Adipocyte (in vitro differentiated cells): Measurements from ENCODE around the gene EFNA1.

Experiments
- DNase-seq: peaks from one replicate; pipeline ENCODE4 v3.0.0-alpha.2; 2015; ENCODE audit warnings: low read depth
- H3K27me3 ChIP-seq: replicated peaks from 2 replicates; pipeline ENCODE4 v1.7.0; 2013; ENCODE audit warnings: mild to moderate bottlenecking, low read length, moderate library complexity; ENCODE audit not compliant: control insufficient read depth, insufficient read depth
- H3K36me3 ChIP-seq: 2 replicates; pipeline ENCODE4 v1.7.0; 2013; ENCODE audit warnings: low read length, mild to moderate bottlenecking, moderate library complexity; ENCODE audit not compliant: control insufficient read depth, insufficient read depth, severe bottlenecking
- H3K4me1 ChIP-seq: 2 replicates; pipeline ENCODE4 v1.7.0; 2013; ENCODE audit warnings: mild to moderate bottlenecking, low read length, moderate library complexity; ENCODE audit not compliant: control insufficient read depth, insufficient read depth
- H3K4me3 ChIP-seq: 2 replicates; pipeline ENCODE4 v1.7.0; 2013; ENCODE audit warnings: mild to moderate bottlenecking, low read length, moderate library complexity
- H3K9ac ChIP-seq: 2 replicates; pipeline ENCODE4 v1.7.0; 2013; ENCODE audit warnings: mild to moderate bottlenecking, low read length, moderate library complexity
- H3K9me3 ChIP-seq: 2 replicates; pipeline ENCODE4 v1.7.0; 2013; ENCODE audit warnings: mild to moderate bottlenecking, low read length, moderate library complexity; ENCODE audit not compliant: control insufficient read depth

Gene EFNA1

DNA sequence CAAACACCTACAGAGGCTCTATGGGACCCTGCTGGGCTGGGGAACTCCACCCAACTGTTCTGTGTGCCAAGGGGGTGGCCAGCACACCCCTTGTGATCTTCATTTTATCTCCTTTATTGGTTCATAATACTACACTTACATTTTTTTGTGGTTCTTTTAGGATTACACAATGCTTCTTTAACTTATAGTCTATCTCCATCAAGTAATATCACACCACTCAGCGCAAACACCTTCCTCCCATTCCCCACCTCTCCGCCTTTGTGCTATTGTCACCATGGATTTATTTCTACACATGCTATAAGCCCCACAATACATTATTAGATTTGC, 33.1 kb upstream of the EFNA1 start:
- Histone ChIP-seq H3K9me3 (no peaks in the 10 kb centered on the region), H3K36me3 (no peaks in the 10 kb centered on the region), H3K4me3 (no peak overlapping the region), H3K9ac (no peak overlapping the region), H3K27me3 (peaks cover 33% of the 10 kb centered on the region), H3K4me1 (peaks cover 10% of the 10 kb centered on the region)
- no peak for DNase-seq

DNA sequence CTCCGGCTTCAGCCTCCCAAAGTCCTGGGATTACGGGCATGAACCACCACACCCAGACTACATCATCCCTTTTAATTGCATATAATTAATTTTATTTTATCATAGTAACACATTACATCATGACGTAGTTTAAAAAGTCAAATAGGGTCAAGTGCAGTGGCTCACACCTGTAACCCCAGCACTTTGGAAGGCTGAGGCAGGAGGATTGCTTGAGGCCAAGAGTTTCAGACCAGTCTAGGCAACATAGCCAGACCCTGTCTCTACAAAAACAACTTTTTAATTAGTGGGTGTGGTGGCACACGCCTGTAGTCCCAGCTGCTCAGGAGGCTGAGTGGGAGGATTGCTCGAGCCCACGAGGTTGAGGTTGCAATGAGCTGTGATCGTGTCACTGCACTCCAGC, 28.3 kb upstream of the EFNA1 start:
- no peaks in the 10 kb centered on the region for H3K36me3 ChIP-seq
- H3K9ac ChIP-seq = no peak overlapping the region
- H3K9me3 ChIP-seq = no peaks in the 10 kb centered on the region
- H3K4me3 ChIP-seq = no peak overlapping the region
- H3K4me1 ChIP-seq = peaks cover 9% of the 10 kb centered on the region
- H3K27me3 ChIP-seq = peaks cover 18% of the 10 kb centered on the region
- DNase-seq = no peak

DNA sequence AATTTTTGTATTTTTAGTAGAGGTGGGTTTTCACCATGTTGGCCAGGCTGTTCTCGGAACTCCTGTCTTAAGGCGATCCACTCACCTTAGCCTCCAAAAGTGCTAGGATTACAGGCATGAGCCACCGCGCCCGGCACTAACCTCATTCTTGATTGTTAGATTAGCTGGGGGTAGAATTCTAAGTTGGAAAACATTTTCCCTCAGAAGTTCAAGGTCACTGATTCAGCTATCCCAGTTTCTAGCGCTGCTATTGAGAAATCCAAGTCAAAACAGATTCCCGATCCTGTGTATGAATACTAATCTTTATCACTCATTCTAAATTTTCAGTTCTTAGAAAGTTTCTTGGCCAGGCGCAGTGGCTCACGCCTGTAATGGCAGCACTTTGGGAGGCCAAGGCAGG, 24.4 kb upstream of the EFNA1 start:
- peaks cover 36% of the 10 kb centered on the region for H3K4me1 ChIP-seq
- no peak overlapping the region for H3K4me3 ChIP-seq
- no peaks in the 10 kb centered on the region for H3K9me3 ChIP-seq
- no peak overlapping the region for H3K9ac ChIP-seq
- H3K36me3 ChIP-seq = no peaks in the 10 kb centered on the region
- no peak for DNase-seq
- peaks cover 12% of the 10 kb centered on the region for H3K27me3 ChIP-seq

DNA sequence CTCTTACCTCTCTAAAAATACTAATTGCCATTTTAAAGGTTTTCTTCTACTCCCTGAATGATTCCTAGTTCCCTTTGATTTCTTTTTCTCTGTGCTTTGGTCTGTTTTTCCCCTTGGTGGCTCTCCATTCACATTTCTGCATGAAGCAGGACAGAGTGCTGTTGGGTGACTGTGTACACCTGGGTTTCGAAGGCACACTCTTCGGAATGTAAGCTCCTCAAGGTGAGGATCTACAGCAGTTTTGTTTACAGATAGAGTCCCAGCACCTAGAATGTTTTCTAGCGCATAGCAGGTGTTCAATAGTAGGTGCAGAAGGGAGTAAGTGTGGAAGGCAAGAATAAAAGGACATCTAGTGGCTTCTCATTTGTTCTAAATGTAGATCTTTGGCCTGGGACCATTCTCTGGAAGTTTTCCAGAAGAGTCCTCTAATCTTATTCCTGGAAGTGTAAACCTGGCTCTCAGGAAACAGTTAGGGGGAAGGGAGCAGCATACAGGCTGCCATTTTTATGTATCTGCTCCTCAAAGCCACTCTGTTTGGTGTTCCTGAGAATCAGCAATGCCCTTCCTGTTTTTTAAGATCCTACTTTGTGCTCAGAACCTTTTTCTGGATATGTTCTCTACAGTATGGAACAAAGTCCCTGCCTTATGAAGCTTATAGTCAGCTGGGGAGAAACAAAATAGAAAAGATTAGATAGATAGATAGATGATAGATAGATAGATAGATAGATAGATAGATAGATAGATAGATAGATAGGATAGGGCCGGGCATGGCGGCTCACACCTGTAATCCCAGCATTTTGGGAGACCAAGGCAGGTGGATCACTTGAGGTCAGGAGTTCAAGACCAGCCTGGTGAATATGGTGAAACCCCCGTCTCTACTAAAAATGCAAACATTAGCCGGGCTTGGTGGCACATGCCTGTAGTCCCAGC, 22.8 kb upstream of the EFNA1 start:
- Histone ChIP-seq H3K4me3 (peak overlapping the region; percentile 33), H3K4me1 (peaks cover 36% of the 10 kb centered on the region), H3K27me3 (peaks cover 11% of the 10 kb centered on the region), H3K36me3 (no peaks in the 10 kb centered on the region), H3K9ac (peak overlapping the region; percentile 56), H3K9me3 (no peaks in the 10 kb centered on the region)
- DNase-seq = no peak

DNA sequence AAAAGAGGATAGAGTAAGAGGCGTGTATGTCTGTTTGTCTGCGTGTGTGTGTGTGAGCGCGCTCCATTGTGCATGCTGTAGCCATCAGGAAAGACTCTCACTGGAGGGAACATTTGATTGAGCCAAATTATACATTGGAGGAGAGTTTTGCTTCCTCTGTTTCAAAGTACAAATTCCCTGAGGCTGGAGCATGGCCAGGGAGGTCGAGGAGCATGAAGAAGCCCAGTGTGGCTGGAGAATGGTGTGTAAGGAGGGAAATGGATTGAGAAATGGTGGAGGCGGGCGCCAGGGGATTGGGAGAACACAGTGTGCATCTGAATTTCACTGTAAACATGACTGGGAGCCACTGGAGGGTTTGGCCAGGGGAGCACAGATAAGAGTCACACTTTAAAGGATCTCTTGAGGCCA, 22.1 kb upstream of the EFNA1 start:
- H3K36me3 ChIP-seq = no peaks in the 10 kb centered on the region
- H3K4me1 ChIP-seq = peaks cover 36% of the 10 kb centered on the region
- no peaks in the 10 kb centered on the region for H3K9me3 ChIP-seq
- no peak for DNase-seq
- peaks cover 11% of the 10 kb centered on the region for H3K27me3 ChIP-seq
- H3K4me3 ChIP-seq = peak overlapping the region; percentile 33
- H3K9ac ChIP-seq = peak overlapping the region; percentile 56

DNA sequence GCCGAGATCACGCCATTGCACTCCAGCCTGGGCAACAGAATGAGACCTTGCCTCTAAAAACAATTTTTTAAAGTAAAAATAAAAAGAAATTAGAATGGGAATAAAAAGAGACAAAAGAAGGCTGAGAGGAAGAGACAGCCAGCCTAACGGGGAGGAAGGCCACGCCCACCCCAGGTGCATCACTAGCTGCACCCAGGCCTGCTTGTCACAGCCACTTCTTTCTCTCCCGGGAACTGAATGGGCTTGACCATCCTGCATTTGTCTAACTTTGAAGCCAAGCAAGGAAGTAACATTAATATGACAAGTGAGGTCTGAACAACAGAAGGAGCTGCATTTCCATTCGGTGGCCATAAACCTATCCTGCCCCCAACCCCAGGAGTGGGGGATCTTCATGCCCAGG, 20.8 kb upstream of the EFNA1 start:
- DNase-seq = no peak
- peaks cover 14% of the 10 kb centered on the region for H3K27me3 ChIP-seq
- H3K4me1 ChIP-seq = peaks cover 36% of the 10 kb centered on the region
- H3K36me3 ChIP-seq = no peaks in the 10 kb centered on the region
- H3K4me3 ChIP-seq = no peak overlapping the region
- H3K9me3 ChIP-seq = no peaks in the 10 kb centered on the region
- H3K9ac ChIP-seq = no peak overlapping the region

DNA sequence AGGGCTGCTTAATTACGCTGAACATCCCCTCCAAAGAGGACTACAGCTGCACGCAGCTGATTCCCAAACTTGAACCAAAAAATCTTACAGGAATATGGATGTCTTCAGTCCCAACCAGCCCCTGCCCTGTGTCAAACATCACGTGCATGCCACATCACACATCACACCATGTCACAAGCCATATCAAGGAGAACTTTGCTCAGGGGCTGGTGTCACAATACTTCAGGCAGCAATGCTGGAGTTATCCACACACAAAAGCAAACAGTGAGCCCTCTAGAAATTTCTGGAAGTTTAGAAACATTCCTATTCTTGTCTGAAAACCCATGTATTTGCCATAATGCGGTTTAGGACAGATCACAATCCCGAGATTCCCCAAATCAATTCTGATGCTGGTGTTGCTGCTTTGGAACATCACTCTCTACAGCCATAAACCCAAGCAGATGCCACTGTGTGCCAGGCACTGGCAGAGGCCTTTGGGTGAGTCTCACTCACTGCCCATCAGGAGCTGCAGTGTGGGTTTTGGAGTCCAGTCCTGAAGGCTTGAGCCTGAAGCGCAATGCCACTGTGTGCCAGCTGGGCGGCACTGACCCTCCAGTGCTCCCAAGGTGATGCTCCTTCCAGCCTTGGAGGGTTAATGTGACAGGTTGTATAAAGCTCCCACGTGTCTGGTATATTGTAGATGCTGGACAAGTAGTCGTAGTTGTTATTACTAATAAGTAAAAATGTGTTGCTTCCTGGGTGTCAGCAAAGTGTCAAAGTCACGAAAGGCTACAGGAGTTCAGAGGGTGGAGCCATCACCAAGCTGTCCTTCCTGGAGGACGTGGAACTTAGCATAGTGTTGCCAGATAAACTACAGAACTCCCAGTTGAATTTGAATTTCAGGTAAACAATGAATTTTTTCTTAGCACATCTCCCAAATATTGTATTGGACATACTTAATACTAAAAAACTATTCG, 20.1 kb upstream of the EFNA1 start:
- H3K4me3 ChIP-seq = no peak overlapping the region
- no peak for DNase-seq
- H3K9ac ChIP-seq = no peak overlapping the region
- peaks cover 31% of the 10 kb centered on the region for H3K4me1 ChIP-seq
- H3K9me3 ChIP-seq = no peaks in the 10 kb centered on the region
- peaks cover 14% of the 10 kb centered on the region for H3K27me3 ChIP-seq
- no peaks in the 10 kb centered on the region for H3K36me3 ChIP-seq

DNA sequence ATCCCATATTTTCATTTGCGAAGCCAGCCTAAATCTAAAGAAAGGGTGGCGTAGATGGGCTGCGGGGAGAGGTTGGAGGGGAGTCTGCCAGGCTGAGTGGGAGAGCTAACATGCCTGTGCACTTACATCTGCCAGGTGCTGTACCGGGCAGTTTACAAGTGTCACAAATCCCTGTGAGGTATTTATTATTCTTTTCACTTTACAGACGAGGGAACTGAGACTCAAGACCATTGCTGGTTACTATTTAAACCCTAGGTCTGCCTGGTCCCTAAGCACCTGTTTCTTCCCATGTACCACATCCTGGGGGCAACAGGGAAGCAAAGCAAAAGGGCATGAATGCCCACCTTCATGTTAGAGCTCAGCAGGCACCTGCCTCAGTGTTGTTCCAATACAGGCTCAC, 19.4 kb upstream of the EFNA1 start:
- peaks cover 14% of the 10 kb centered on the region for H3K27me3 ChIP-seq
- DNase-seq = no peak

DNA sequence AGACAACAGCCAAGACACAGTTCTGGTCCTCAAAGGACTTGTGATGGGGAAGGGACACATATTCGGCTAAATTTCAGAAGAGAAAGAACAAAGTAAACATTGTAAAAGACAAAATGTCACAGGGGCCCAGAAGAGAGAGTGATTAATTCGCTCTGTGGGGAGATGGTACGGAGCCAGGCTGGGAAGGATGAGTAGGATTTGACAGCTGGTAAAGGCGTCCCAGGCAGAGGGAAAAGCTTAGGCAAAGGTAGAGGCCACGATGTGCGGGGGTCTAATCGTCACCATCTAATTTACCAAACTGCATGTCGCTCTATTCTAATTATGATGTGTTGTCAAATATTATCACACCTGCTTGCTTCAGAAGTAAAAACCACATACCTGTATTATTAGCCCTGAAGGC, 17.3 kb upstream of the EFNA1 start:
- no peaks in the 10 kb centered on the region for H3K9me3 ChIP-seq
- no peak overlapping the region for H3K9ac ChIP-seq
- DNase-seq = no peak
- H3K36me3 ChIP-seq = no peaks in the 10 kb centered on the region
- peaks cover 18% of the 10 kb centered on the region for H3K4me1 ChIP-seq
- no peak overlapping the region for H3K4me3 ChIP-seq
- H3K27me3 ChIP-seq = peaks cover 16% of the 10 kb centered on the region

More for the DNA sequence above, 19.4 kb upstream of the EFNA1 start:
- Histone ChIP-seq H3K4me1 (peaks cover 30% of the 10 kb centered on the region), H3K4me3 (no peak overlapping the region), H3K9ac (no peak overlapping the region), H3K9me3 (no peaks in the 10 kb centered on the region), H3K36me3 (no peaks in the 10 kb centered on the region)

DNA sequence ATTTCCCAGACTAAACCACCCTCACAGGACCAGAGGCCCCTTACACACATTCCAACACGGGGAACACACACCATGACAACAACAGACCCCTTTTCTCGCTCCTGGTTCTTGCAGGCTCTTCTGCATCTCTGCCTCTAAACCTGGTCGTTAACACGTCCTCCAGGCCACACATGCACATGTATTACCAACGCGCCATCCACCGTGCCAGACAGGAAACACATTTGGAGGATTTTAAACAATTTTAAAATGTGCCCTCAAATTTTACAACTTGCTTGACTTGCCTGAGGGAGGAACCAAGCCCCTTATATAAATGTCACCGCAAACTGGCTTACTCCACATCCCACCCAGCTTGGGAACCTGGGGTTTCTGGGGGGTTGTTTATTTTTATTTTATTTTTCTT, 16.9 kb upstream of the EFNA1 start:
- DNase-seq = no peak
- H3K4me3 ChIP-seq = no peak overlapping the region
- H3K9me3 ChIP-seq = no peaks in the 10 kb centered on the region
- H3K9ac ChIP-seq = no peak overlapping the region
- H3K27me3 ChIP-seq = peaks cover 16% of the 10 kb centered on the region
- peaks cover 13% of the 10 kb centered on the region for H3K4me1 ChIP-seq
- no peaks in the 10 kb centered on the region for H3K36me3 ChIP-seq

DNA sequence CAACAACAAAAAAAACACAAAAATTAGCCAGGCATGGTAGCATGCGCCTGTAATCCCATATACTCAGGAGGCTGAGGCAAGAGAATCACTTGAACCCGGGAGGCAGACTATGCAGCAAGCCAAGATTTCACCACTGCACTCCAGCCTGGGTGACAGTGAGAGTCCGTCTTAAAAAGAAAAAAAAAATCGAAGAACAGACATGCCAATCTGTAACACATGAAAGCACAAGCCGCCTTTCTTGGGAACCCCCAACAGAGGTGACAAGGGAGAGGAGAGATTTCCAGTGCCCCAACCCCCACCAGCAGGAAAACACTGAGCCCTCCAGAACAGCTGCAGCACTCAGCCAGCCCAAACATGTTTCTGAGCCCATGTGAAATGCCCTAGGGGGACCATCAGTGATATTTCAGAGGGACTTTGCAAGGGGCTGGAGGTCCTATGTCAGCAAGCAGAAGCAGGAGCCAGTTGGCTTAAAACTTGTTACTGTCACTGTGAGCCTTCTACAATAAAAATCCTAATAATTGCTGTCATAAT, 14.2 kb upstream of the EFNA1 start:
- no peaks in the 10 kb centered on the region for H3K36me3 ChIP-seq
- H3K9me3 ChIP-seq = no peaks in the 10 kb centered on the region
- no peak overlapping the region for H3K9ac ChIP-seq
- no peaks in the 10 kb centered on the region for H3K4me1 ChIP-seq
- H3K27me3 ChIP-seq = peaks cover 21% of the 10 kb centered on the region
- DNase-seq = no peak
- H3K4me3 ChIP-seq = no peak overlapping the region
